Measurements from ENCODE around the gene GRIK2.

The GRIK2 gene

GRCh38 chr6:101454106-101454676 lies 60.7 kb downstream of the GRIK2 start:
- no peak for DNase-seq (ENCODE audit: low read depth in 2 of 2)

- DNase-seq (ENCODE audit: low read depth in 2 of 2): no peak
Measured at GRCh38 chr6:101458336-101458735, 64.8 kb downstream of the GRIK2 start.

GRCh38 chr6:101458826-101459225 lies 65.3 kb downstream of the GRIK2 start:
- no peak for DNase-seq (ENCODE audit: low read depth in 2 of 2)

- no peak for DNase-seq (ENCODE audit: low read depth in 2 of 2)
Measured at GRCh38 chr6:101462576-101462975, 69.1 kb downstream of the GRIK2 start.

- no peak for DNase-seq (ENCODE audit: low read depth in 2 of 2)
Measured at GRCh38 chr6:101465863-101466262, 72.4 kb downstream of the GRIK2 start.

GRCh38 chr6:101477436-101477835 lies 83.9 kb downstream of the GRIK2 start:
- no peak for DNase-seq (ENCODE audit: low read depth in 2 of 2)

- no peak for DNase-seq (ENCODE audit: low read depth in 2 of 2)
Measured at GRCh38 chr6:101478891-101479290, 85.4 kb downstream of the GRIK2 start.

GRCh38 chr6:101482606-101483005 lies 89.1 kb downstream of the GRIK2 start:
- DNase-seq (ENCODE audit: low read depth in 2 of 2): no peak

GRCh38 chr6:101484781-101485180 lies 91.3 kb downstream of the GRIK2 start:
- DNase-seq (ENCODE audit: low read depth in 2 of 2): no peak

- no peak for DNase-seq (ENCODE audit: low read depth in 2 of 2)
Measured at GRCh38 chr6:101486124-101486523, 92.6 kb downstream of the GRIK2 start.

- no peak for DNase-seq (ENCODE audit: low read depth in 2 of 2)
Measured at GRCh38 chr6:101486726-101487125, 93.2 kb downstream of the GRIK2 start.

GRCh38 chr6:101489456-101489855 lies 95.9 kb downstream of the GRIK2 start:
- DNase-seq (ENCODE audit: low read depth in 2 of 2): no peak

- no peak for DNase-seq (ENCODE audit: low read depth in 2 of 2)
Measured at GRCh38 chr6:101490857-101491256, 97.3 kb downstream of the GRIK2 start.

- DNase-seq (ENCODE audit: low read depth in 2 of 2): no peak
Measured at GRCh38 chr6:101502818-101503217, 109.3 kb downstream of the GRIK2 start.

GRCh38 chr6:101509536-101509935 lies 116.0 kb downstream of the GRIK2 start:
- DNase-seq (ENCODE audit: low read depth in 2 of 2): no peak

- DNase-seq (ENCODE audit: low read depth in 2 of 2): no peak
Measured at GRCh38 chr6:101513181-101513580, 119.7 kb downstream of the GRIK2 start.

- no peak for DNase-seq (ENCODE audit: low read depth in 2 of 2)
Measured at GRCh38 chr6:101516578-101516977, 123.1 kb downstream of the GRIK2 start.

GRCh38 chr6:101517632-101518031 lies 124.1 kb downstream of the GRIK2 start:
- DNase-seq (ENCODE audit: low read depth in 2 of 2): no peak

- no peak for DNase-seq (ENCODE audit: low read depth in 2 of 2)
Measured at GRCh38 chr6:101522254-101522653, 128.7 kb downstream of the GRIK2 start.

GRCh38 chr6:101527467-101527866 lies 134.0 kb downstream of the GRIK2 start:
- DNase-seq (ENCODE audit: low read depth in 2 of 2): no peak

- no peak for DNase-seq (ENCODE audit: low read depth in 2 of 2)
Measured at GRCh38 chr6:101528801-101529200, 135.3 kb downstream of the GRIK2 start.

- no peak for DNase-seq (ENCODE audit: low read depth in 2 of 2)
Measured at GRCh38 chr6:101531538-101531937, 138.0 kb downstream of the GRIK2 start.

GRCh38 chr6:101534386-101534785 lies 140.9 kb downstream of the GRIK2 start:
- DNase-seq (ENCODE audit: low read depth in 2 of 2): no peak

- DNase-seq (ENCODE audit: low read depth in 2 of 2): no peak
Measured at GRCh38 chr6:101534821-101535220, 141.3 kb downstream of the GRIK2 start.

Data from stimulated activated CD4-positive, alpha-beta T cell treated with anti-CD3 and anti-CD28 coated beads, Interleukin-4, amount 100 ng/mL, for 48 hours (primary cell).